ENCODE measurements around the gene AGO1. TPM values are rescaled to one million over a fixed set of nuclear protein-coding genes. Genes with fewer than 3 reads are reported as not detected.

Gene AGO1
- total RNA-seq, result 24.3 TPM
- long read RNA-seq, full-length matches to known transcripts, result 1 of 13 reads
- long read RNA-seq, partial matches to known transcripts, result 2 of 13 reads
- long read RNA-seq, other reads (novel, unspliced or antisense), result 10 of 13 reads

DNA sequence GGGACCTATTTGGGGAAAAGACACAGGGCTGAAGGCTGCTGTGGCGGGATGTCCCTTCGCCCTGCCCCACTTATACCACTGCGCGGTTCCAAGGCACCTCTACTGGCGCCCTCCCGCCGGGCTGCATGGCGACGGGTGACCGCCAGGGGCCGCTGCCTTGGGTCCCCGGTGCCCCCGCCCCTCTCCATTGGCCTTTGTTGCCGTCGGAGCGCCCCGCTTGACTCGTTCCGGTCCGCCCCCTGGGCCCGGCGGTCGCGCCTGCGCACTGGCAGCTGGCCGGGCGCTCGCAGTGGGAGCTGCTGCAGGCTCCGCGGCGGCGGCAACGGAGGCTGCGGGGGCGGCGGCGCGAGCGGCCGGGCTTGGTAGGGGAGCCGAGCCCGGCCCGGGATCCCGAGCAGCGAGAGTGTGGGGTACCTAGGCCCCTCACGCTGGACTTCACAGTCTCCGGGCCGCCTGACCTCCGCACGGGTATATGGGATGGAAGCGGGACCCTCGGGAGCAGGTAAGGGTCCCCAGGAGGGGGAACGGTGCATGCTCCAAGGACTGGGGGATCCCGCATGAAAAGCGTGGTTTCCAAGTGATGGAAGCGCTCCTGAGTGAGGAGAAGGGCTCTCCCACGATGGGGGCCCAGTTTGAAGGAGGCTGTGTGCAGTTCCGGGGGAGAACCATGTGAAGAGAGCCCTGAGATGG, at the start of gene AGO1:
Gene AGO1, plus strand, starts transcription at position 265 of the 690 bp plus-strand sequence. Its CDS starts 213 bp downstream, at position 478.
- peak; percentile 98 for DNase-seq (ENCODE audit: low spot score)

DNA sequence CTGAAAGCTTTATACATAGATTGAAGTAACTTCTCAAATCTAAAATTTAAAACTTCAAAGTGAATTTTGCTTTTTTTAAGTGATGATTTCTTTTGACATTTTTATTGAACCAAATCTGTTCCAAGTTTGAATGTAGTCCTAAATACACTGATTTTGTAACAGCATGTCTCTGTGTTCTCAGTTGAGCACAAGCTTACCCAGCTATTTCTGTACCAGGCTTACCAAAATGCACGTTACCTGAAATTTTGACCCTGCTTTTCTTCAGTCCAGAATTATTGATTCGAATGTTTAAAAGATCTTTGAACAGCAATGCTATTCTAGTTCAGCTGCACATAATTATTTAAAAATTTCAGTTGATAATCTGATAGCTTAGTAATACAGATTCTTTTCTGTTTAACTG, 49.6 kb upstream of the AGO1 start:
- DNase-seq (ENCODE audit: low spot score), result no peak

DNA sequence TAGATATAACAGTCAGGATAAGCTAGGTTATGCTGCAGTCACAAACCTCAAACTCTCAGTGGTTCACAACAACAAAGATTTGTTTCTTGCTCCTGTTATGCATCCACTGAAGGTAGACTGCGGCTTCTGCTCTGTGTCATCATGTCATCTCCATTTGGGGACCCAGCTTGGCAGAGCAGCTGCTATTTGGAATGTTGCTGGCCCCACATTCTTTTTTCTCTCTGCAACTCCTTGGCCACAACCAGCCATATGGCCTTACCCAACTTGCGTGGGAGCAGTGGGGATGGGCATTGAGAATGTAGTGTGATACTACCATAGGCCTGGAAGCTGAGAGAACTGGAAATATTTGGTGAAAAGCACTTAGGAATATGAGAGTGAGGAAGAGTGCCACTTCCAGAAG, 48.8 kb upstream of the AGO1 start:
- DNase-seq (ENCODE audit: low spot score), result no peak

DNA sequence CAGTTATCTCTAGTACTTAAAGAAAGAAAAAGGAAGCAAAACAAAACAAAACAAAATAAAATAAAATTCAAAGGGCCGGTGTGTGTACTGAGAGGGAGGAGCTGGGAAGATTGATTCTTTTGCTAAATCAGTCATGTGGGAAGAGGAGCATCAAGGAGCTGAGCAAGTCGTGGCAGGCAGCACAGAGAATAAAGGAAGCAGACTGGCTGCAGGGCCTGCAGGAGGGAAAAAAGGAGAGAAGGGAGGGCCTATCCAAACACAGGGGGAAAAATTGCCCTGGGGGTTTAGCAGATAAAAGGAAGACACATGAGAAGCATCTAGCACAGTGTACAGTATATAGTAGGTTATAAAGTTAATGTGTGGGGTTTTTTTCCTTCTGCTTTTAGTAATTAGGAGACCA, 47.6 kb upstream of the AGO1 start:
- no peak for DNase-seq (ENCODE audit: low spot score)

GRCh38 chr1:35836734-35837133, 46.3 kb upstream of the AGO1 start:
- no peak for DNase-seq (ENCODE audit: low spot score)

DNA sequence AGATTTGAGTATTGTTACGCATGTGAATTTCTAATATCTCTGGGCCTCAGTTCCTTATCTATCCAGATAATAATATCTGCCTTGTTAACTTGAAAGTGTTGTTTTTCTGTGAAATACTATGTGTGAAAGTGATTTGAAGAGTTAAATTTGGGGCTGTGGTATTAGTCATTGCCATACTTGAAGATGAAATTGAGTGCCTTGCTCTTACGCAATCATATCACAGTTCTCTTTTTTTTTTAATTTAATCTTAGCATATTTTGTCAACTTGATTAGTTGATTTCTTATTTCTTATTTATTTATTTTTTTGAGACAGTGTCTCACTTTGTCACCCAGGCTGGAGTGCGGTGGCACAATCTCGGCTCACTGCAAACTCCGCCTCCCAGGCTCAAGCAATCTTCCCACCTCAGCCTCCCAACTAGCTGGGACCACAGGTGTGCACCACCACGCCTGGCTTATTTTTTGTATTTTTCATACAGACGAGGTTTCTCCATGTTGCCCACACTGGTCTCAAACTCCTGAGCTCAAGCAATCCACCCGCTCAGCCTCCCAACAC, 44.2 kb upstream of the AGO1 start:
- DNase-seq (ENCODE audit: low spot score), result no peak

GRCh38 chr1:35844826-35845225, 38.2 kb upstream of the AGO1 start:
- DNase-seq (ENCODE audit: low spot score), result no peak

- no peak for DNase-seq (ENCODE audit: low spot score)
Observed at GRCh38 chr1:35845766-35846165, 37.2 kb upstream of the AGO1 start.

- no peak for DNase-seq (ENCODE audit: low spot score)
Observed at GRCh38 chr1:35847935-35848565, 35.0 kb upstream of the AGO1 start.

DNA sequence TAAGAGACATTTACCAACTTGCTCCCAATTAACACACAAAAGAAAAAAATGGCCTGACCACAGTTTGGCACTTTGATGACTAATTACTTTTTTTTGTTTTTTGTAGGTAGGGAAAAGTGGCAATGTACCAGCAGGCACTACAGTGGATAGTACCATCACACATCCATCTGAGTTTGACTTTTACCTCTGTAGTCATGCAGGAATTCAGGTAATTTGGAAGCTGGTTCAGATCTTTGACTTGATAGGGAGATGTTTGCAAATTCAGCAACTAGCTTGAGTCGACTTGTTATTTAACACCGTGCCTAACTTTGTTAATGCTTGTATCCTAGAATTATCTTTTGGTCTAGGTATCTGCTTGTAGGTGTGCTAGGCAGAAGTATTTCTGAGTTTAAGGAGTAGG, 33.0 kb upstream of the AGO1 start:
- DNase-seq (ENCODE audit: low spot score), result no peak

- no peak for DNase-seq (ENCODE audit: low spot score)
Observed at GRCh38 chr1:35850716-35851115, 32.3 kb upstream of the AGO1 start.

DNA sequence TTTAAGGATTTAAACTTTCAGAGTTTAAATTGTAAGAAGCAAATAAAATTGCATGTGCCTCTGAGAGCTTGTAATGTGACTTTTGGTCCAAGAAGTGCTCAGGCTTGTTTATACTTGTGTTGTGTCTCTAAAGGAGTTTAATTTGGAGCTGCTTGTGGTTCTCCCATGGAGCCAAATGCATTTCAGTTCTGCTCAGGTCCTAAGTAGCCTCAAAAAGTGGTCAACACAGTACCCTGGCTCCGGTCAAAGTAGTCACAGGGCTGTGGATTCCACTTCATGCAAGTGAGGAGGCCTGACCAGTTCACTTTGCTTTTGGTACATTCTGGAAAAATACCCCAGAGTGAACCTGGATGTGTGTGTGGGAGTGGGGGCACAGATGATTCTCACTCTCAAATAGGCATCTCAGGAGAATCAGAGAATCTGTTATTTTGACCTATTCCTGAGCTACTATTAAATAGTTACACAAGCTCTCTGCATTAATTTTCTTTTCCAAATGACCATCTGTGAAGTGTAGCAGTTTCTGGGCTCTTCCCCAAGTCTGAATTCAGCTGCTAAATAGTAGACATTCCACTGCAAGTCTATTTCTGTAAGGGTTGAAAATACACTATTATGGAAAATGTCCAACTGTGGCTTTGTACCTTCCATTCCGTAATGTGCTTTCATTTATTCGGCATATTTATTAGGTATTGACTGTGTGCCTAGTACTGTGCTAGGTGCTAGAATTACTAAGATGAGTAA, 31.7 kb upstream of the AGO1 start:
- no peak for DNase-seq (ENCODE audit: low spot score)

- no peak for DNase-seq (ENCODE audit: low spot score)
Observed at GRCh38 chr1:35852241-35852640, 30.8 kb upstream of the AGO1 start.

DNA sequence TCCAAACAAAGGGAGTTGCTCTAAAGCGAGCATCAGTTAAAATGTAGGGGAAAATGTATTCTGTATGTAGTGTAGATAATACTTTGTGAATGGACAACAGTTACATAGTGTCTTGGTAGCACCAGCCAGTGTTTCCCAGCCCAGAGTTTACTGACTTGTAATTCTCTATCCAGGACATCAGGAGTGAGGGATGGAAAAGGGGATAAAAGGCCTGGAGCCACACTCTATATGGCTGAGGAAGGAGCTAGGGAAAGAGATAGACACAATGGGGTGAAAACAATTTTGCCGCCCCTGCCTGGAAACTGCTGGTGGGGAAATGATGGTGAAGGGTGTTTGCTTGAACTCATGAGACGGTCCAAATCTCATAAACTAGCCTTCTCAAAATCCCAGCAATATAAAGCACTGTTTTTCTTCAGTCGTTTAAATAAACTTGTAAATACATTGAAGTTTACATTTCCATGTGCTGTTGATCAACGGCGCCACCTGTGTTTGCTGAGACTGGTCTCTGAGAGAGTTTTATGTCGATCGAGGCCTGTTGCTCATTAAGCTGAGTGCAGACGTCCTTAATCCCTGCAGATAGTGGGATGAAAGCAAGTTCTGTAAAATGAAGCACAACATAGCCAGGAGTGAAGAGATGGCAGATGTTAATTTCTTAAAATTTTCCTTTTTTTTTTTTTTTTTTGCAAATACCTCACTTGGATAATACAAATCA, 27.9 kb upstream of the AGO1 start:
- no peak for DNase-seq (ENCODE audit: low spot score)

GRCh38 chr1:35856964-35857363, 26.0 kb upstream of the AGO1 start:
- no peak for DNase-seq (ENCODE audit: low spot score)

- no peak for DNase-seq (ENCODE audit: low spot score)
Observed at GRCh38 chr1:35857830-35858229, 25.2 kb upstream of the AGO1 start.

GRCh38 chr1:35860696-35861095, 22.3 kb upstream of the AGO1 start:
- no peak for DNase-seq (ENCODE audit: low spot score)

DNA sequence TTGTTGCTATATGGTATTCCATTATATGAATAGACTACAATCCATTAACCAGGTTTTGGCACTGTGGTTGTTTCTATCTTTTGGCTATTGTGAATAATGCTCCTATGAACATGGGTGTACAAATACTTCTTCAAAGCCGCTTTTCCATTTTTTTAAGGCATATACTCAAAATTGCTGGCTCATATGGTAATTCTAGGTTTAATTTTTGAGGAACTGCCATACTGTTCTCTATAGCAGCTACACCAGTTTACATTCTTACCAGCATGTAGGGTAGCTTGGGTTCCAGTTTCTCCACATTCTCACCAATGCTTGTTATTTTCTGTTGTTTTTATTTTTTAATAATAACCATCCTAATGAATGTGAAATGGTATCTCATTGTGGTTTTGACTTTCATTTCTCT, 19.9 kb upstream of the AGO1 start:
- no peak for DNase-seq (ENCODE audit: low spot score)

DNA sequence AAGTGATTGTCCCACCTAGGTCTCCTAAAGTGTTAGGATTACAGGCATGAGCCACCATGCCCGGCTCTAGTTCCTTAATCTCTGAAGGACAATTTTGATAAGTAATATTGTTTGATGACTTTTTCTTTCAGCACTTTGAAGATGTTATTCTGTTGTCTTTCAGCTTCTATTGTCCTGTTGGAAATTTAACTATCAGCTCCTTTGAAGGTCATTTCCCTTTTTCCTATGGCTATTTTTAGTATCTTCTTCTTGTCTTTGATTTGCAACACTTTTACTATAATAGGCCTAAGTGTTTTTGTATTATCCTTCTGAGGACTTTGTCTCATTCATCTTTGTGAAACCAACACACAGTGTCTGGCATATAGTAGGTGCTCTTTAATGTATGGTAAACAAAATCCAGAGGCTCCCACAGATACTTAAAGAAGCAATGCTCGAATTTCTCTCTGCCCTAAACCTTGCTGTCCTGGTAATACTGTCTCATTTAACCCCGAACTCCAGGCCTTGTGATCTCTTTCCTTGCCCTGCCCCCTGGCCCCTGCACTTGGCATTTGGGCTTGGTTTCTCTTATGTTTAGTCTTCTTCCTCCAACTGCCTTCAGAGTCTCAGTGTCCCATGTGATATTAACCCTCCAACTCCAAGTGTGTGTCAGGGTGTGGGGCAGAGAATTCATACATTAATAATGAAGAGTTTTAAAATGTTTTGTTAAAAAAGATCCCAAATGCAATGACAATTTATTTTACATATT, 19.0 kb upstream of the AGO1 start:
- no peak for DNase-seq (ENCODE audit: low spot score)

- DNase-seq (ENCODE audit: low spot score), result no peak
Observed at GRCh38 chr1:35864813-35865212, 18.2 kb upstream of the AGO1 start.

DNA sequence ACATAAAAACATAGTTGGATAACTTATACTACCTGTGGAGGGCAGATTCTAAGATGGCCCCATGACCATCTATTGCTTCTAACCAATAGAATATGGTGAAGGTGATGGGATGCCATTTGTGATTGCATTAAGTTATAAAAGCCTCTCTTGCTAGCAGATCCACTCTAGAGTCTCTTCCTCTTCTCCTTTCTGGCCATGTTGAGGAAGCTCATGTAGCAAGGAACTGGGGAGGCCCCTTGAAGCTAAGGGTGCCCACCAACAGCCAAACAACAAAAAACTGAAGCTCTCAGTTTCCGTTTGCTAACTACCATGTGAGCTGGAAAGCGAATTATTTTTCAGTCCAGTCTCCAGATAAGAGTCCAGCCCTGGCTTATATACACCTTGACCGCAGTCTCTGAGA, 16.0 kb upstream of the AGO1 start:
- DNase-seq (ENCODE audit: low spot score), result no peak

Measured in mesenteric fat pad (tissue), 1 donor.